Measurements from ENCODE around the gene POM121L2. TPM values are rescaled to one million over a fixed set of nuclear protein-coding genes. Genes with fewer than 3 reads are reported as not detected.

The POM121L2 gene
- total and polyA plus RNA-seq, 2 of the 13 experiments (the other 11 are each of a cell fraction or from before 2014, with no cell fraction given) = not detected

DNA sequence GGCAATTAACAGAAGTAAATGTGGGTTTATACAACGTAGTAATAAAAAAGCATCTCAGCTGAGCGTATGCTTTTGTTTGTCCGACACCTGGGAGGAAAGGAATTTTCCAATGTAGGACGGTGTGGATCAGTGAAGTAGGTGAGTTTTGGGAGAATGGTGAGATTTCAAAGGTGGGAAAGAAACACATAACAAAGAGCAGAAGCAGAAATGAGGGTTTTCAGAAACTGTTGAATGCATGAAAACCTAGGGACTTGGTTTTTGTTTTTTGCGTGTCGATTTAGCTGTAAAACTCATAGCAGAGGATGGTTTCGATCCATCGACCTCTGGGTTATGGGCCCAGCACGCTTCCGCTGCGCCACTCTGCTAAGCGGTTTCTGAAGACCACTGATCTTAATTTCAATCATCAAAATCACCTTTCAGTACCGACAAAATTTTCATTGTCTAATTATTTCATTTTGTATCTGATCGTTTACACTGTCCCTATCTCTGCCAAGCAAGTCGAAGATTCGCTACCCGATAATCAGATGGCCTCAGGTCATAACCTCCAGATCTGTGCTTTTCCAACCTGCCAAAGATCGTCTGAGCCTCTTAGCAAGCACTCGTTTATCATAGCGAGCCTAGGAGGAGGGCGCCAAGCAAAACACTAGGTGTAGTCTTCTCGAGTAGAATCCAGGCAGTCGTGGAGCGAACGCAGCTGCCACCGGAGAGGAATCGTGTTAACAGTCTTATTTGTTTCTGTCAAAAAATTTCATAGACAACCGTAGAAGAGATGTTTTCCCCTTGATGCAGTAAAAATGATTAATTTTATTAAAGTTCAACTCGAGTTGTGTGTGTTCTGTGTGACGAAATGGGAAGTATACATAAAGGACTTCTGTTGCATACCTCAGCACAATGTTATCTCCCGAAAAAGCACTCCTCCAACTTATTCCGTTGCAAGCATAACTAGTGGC lies 20.9 kb upstream of the POM121L2 start (continued):
- TF ChIP-seq, protein P1, sequence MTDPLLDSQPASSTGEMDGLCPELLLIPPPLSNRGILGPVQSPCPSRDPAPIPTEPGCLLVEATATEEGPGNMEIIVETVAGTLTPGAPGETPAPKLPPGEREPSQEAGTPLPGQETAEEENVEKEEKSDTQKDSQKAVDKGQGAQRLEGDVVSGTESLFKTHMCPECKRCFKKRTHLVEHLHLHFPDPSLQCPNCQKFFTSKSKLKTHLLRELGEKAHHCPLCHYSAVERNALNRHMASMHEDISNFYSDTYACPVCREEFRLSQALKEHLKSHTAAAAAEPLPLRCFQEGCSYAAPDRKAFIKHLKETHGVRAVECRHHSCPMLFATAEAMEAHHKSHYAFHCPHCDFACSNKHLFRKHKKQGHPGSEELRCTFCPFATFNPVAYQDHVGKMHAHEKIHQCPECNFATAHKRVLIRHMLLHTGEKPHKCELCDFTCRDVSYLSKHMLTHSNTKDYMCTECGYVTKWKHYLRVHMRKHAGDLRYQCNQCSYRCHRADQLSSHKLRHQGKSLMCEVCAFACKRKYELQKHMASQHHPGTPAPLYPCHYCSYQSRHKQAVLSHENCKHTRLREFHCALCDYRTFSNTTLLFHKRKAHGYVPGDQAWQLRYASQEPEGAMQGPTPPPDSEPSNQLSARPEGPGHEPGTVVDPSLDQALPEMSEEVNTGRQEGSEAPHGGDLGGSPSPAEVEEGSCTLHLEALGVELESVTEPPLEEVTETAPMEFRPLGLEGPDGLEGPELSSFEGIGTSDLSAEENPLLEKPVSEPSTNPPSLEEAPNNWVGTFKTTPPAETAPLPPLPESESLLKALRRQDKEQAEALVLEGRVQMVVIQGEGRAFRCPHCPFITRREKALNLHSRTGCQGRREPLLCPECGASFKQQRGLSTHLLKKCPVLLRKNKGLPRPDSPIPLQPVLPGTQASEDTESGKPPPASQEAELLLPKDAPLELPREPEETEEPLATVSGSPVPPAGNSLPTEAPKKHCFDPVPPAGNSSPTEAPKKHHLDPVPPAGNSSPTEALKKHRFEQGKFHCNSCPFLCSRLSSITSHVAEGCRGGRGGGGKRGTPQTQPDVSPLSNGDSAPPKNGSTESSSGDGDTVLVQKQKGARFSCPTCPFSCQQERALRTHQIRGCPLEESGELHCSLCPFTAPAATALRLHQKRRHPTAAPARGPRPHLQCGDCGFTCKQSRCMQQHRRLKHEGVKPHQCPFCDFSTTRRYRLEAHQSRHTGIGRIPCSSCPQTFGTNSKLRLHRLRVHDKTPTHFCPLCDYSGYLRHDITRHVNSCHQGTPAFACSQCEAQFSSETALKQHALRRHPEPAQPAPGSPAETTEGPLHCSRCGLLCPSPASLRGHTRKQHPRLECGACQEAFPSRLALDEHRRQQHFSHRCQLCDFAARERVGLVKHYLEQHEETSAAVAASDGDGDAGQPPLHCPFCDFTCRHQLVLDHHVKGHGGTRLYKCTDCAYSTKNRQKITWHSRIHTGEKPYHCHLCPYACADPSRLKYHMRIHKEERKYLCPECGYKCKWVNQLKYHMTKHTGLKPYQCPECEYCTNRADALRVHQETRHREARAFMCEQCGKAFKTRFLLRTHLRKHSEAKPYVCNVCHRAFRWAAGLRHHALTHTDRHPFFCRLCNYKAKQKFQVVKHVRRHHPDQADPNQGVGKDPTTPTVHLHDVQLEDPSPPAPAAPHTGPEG (CRISPR knock-in tag; IDR thresholded peaks at IDR 0.05) = peak; percentile 38
- TF ChIP-seq, protein P2, sequence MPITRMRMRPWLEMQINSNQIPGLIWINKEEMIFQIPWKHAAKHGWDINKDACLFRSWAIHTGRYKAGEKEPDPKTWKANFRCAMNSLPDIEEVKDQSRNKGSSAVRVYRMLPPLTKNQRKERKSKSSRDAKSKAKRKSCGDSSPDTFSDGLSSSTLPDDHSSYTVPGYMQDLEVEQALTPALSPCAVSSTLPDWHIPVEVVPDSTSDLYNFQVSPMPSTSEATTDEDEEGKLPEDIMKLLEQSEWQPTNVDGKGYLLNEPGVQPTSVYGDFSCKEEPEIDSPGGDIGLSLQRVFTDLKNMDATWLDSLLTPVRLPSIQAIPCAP (CRISPR knock-in tag; IDR thresholded peaks at IDR 0.05; ENCODE audit: low read depth) = no peak
- no peak for TF ChIP-seq SOX6 (IDR thresholded peaks at IDR 0.05)
- peak; percentile 80 for TF ChIP-seq SOX6 (CRISPR knock-in tag; IDR thresholded peaks at IDR 0.05)
- TF ChIP-seq PAF1 (CRISPR knock-in tag; IDR thresholded peaks at IDR 0.05) = no peak
- peak; percentile 57 for TF ChIP-seq CREM (IDR thresholded peaks at IDR 0.05)
- no peak for TF ChIP-seq CREM (CRISPR knock-in tag; IDR thresholded peaks at IDR 0.05)
- TF ChIP-seq MZF1 (CRISPR knock-in tag; IDR thresholded peaks at IDR 0.05; ENCODE audit: borderline replicate concordance) = no peak
- TF ChIP-seq, protein P3, sequence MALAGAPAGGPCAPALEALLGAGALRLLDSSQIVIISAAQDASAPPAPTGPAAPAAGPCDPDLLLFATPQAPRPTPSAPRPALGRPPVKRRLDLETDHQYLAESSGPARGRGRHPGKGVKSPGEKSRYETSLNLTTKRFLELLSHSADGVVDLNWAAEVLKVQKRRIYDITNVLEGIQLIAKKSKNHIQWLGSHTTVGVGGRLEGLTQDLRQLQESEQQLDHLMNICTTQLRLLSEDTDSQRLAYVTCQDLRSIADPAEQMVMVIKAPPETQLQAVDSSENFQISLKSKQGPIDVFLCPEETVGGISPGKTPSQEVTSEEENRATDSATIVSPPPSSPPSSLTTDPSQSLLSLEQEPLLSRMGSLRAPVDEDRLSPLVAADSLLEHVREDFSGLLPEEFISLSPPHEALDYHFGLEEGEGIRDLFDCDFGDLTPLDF (CRISPR knock-in tag; IDR thresholded peaks at IDR 0.05) = peak; percentile 37; the same call in 1 of the 2 replicates
- TF ChIP-seq ZNF879 (CRISPR knock-in tag; IDR thresholded peaks at IDR 0.05) = no peak
- TF ChIP-seq KLF16 (CRISPR knock-in tag; IDR thresholded peaks at IDR 0.05) = peak in 1 of 2 experiments; percentile 85; a peak in 2 of 4 replicates
- TF ChIP-seq, protein P4, sequence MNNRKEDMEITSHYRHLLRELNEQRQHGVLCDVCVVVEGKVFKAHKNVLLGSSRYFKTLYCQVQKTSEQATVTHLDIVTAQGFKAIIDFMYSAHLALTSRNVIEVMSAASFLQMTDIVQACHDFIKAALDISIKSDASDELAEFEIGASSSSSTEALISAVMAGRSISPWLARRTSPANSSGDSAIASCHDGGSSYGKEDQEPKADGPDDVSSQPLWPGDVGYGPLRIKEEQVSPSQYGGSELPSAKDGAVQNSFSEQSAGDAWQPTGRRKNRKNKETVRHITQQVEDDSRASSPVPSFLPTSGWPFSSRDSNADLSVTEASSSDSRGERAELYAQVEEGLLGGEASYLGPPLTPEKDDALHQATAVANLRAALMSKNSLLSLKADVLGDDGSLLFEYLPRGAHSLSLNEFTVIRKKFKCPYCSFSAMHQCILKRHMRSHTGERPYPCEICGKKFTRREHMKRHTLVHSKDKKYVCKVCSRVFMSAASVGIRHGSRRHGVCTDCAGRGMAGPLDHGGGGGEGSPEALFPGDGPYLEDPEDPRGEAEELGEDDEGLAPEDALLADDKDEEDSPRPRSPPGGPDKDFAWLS (CRISPR knock-in tag; IDR thresholded peaks at IDR 0.05; ENCODE audit: borderline replicate concordance) = no peak
- no peak; the same call in 1 of the 2 replicates for TF ChIP-seq ZNF557 (CRISPR knock-in tag; IDR thresholded peaks at IDR 0.05)
- TF ChIP-seq NONO (IDR thresholded peaks at IDR 0.05) = no peak
- 0 out of 2 replicates have a peak, but pooled peaks have one; percentile 1 for TF ChIP-seq NONO (CRISPR knock-in tag; conservative IDR thresholded peaks at IDR 0.05)
- TF ChIP-seq, protein P5, sequence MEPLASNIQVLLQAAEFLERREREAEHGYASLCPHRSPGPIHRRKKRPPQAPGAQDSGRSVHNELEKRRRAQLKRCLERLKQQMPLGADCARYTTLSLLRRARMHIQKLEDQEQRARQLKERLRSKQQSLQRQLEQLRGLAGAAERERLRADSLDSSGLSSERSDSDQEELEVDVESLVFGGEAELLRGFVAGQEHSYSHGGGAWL (CRISPR knock-in tag; IDR thresholded peaks at IDR 0.05) = 0 out of 2 replicates have a peak, but pooled peaks have one; percentile 37
- TF ChIP-seq, protein P6, sequence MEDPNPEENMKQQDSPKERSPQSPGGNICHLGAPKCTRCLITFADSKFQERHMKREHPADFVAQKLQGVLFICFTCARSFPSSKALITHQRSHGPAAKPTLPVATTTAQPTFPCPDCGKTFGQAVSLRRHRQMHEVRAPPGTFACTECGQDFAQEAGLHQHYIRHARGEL (CRISPR knock-in tag; IDR thresholded peaks at IDR 0.05) = no peak

All from HepG2 (cell line).